Measurements from ENCODE around the gene TTK. TPM values are rescaled to one million over a fixed set of nuclear protein-coding genes. Genes with fewer than 3 reads are reported as not detected.

TTK gene
- total RNA-seq, 4 donors from 2014 or later, result 0.83 to 1.6 TPM; not detected in 2

DNA sequence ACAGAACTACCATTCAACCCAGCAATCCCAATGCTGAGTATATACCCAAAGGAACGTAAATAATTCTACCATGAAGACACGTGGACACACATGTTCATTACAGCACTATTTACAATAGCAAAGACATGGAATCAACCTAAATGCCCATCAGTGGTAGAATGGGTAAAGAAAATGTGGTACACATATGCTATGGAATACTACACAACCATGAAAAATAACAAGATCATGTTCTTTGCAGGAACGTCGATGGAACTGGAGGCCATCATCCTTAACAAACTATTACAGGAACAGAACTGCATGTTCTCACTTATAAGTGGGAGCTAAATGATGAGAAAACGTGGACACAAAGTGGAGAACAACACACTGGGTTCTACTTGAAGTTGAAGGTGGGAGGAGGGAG, 34.7 kb upstream of the TTK start:
- no peaks in the 10 kb centered on the region for H3K27me3 ChIP-seq
- no peaks in the 10 kb centered on the region for H3K36me3 ChIP-seq
- 91% methylated on average over 5 of the region's 5 CpGs for WGBS
- H3K4me1 ChIP-seq, result no peaks in the 10 kb centered on the region
- intact Hi-C loops (cut with DNase I), result no loop called here
- TF ChIP-seq POLR2AphosphoS5 (IDR thresholded peaks at IDR 0.05), result no peak
- TF ChIP-seq, protein P1, sequence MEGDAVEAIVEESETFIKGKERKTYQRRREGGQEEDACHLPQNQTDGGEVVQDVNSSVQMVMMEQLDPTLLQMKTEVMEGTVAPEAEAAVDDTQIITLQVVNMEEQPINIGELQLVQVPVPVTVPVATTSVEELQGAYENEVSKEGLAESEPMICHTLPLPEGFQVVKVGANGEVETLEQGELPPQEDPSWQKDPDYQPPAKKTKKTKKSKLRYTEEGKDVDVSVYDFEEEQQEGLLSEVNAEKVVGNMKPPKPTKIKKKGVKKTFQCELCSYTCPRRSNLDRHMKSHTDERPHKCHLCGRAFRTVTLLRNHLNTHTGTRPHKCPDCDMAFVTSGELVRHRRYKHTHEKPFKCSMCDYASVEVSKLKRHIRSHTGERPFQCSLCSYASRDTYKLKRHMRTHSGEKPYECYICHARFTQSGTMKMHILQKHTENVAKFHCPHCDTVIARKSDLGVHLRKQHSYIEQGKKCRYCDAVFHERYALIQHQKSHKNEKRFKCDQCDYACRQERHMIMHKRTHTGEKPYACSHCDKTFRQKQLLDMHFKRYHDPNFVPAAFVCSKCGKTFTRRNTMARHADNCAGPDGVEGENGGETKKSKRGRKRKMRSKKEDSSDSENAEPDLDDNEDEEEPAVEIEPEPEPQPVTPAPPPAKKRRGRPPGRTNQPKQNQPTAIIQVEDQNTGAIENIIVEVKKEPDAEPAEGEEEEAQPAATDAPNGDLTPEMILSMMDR (IDR thresholded peaks at IDR 0.05), result no peak
- no peak for TF ChIP-seq EP300 (IDR thresholded peaks at IDR 0.05)
- no peak for TF ChIP-seq POLR2A (IDR thresholded peaks at IDR 0.05; ENCODE audit: low read depth)
- DNase-seq (ENCODE audit: extremely low spot score), result no peak
- no peak overlapping the region for H3K27ac ChIP-seq (replicated peaks in 1 of 4)
- no peak overlapping the region for H3K4me3 ChIP-seq
- peaks cover 0 to 13% (median 4%) of the 10 kb centered on the region in 4 donors for H3K9me3 ChIP-seq

- Histone ChIP-seq H3K27me3 (no peaks in the 10 kb centered on the region), H3K4me1 (no peaks in the 10 kb centered on the region), H3K27ac (replicated peaks in 1 of 4) (no peak overlapping the region), H3K4me3 (no peak overlapping the region), H3K9me3 (peaks cover 0 to 13% (median 4%) of the 10 kb centered on the region in 4 donors), H3K36me3 (no peaks in the 10 kb centered on the region)
- intact Hi-C loops (cut with DNase I), result no loop called here
- no peak for DNase-seq (ENCODE audit: extremely low spot score)
- TF ChIP-seq POLR2AphosphoS5 (IDR thresholded peaks at IDR 0.05), result no peak
- no peak for TF ChIP-seq EP300 (IDR thresholded peaks at IDR 0.05)
- TF ChIP-seq, protein P1 (IDR thresholded peaks at IDR 0.05), result no peak
- no peak for TF ChIP-seq POLR2A (IDR thresholded peaks at IDR 0.05; ENCODE audit: low read depth)
Measured at GRCh38 chr6:79971193-79971592, 33.3 kb upstream of the TTK start.

- 96% methylated on average over 4 of the region's 4 CpGs for WGBS
- no peaks in the 10 kb centered on the region for H3K27me3 ChIP-seq
- no peaks in the 10 kb centered on the region for H3K36me3 ChIP-seq
- H3K9me3 ChIP-seq, result no peaks in the 10 kb centered on the region
- no peak for DNase-seq (ENCODE audit: extremely low spot score)
- TF ChIP-seq POLR2AphosphoS5 (IDR thresholded peaks at IDR 0.05) (no peak), POLR2A (IDR thresholded peaks at IDR 0.05; ENCODE audit: low read depth) (no peak), EP300 (IDR thresholded peaks at IDR 0.05) (no peak)
- TF ChIP-seq, protein P1 (IDR thresholded peaks at IDR 0.05), result no peak
- intact Hi-C loops (cut with DNase I), result no loop called here
- no peak overlapping the region for H3K4me3 ChIP-seq
- H3K27ac ChIP-seq (replicated peaks in 1 of 4), result no peak overlapping the region
- no peaks in the 10 kb centered on the region for H3K4me1 ChIP-seq
Measured at GRCh38 chr6:79981652-79982051, 22.8 kb upstream of the TTK start.

DNA sequence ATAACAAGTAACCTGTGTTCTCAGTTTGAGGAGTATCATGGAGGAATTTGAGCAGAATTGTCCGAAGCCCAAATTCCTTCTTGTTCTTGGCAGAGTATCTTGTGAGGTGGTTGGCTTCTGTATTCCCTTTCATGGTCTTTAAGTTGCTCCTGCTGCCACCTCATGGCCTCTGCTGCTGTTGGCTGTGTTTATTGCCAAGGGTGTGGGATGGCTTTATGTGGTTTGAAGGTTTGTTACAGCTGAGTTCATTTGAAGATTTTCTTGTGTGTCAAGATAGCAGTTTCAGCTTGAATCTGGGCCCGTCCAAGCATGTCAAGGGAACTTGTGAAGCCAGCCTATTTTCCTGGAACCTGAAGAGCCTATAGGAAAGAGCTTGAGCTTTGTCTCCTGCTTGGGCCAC, 20.2 kb upstream of the TTK start:
- Histone ChIP-seq H3K9me3 (no peaks in the 10 kb centered on the region), H3K27me3 (no peaks in the 10 kb centered on the region), H3K4me1 (no peaks in the 10 kb centered on the region), H3K27ac (replicated peaks in 1 of 4) (no peak overlapping the region), H3K36me3 (no peaks in the 10 kb centered on the region), H3K4me3 (no peak overlapping the region)
- WGBS, result 31% methylated on average over 2 of the region's 2 CpGs
- intact Hi-C loops (cut with DNase I), result no loop called here
- no peak for DNase-seq (ENCODE audit: extremely low spot score)
- TF ChIP-seq EP300 (IDR thresholded peaks at IDR 0.05), result no peak
- no peak for TF ChIP-seq POLR2AphosphoS5 (IDR thresholded peaks at IDR 0.05)
- TF ChIP-seq, protein P1 (IDR thresholded peaks at IDR 0.05), result no peak
- TF ChIP-seq POLR2A (IDR thresholded peaks at IDR 0.05; ENCODE audit: low read depth), result no peak

DNA sequence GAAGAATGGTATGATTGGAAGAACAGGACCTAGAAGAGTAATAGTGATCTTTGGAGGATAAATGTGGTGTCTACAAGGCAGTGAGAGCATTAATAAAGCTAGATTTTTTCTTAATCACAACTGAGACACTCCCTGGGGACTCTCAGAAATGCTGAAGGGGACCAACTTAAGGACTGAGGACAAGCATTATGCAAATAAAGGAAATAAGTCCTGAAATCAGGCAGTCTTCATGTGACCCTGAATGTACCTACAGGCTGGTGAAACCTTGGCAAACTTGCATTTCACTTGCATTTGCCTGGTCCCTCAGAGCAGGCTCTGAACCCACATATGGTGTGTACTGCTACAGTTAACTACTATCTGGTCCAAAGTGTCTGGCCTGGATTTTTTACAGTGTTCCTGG, 19.3 kb upstream of the TTK start:
- no peak for TF ChIP-seq EP300 (IDR thresholded peaks at IDR 0.05)
- TF ChIP-seq, protein P1 (IDR thresholded peaks at IDR 0.05), result no peak
- TF ChIP-seq POLR2AphosphoS5 (IDR thresholded peaks at IDR 0.05), result no peak
- no peak for TF ChIP-seq POLR2A (IDR thresholded peaks at IDR 0.05; ENCODE audit: low read depth)
- no peaks in the 10 kb centered on the region for H3K9me3 ChIP-seq
- H3K27me3 ChIP-seq, result no peaks in the 10 kb centered on the region
- H3K4me3 ChIP-seq, result no peak overlapping the region
- no peak for DNase-seq (ENCODE audit: extremely low spot score)
- no peak overlapping the region for H3K27ac ChIP-seq (replicated peaks in 1 of 4)
- no peaks in the 10 kb centered on the region for H3K4me1 ChIP-seq
- no peaks in the 10 kb centered on the region for H3K36me3 ChIP-seq
- intact Hi-C loops (cut with DNase I), result no loop called here
